Measurements from ENCODE around the gene PREP. TPM values are rescaled to one million over a fixed set of nuclear protein-coding genes. Genes with fewer than 3 reads are reported as not detected.

PREP gene
- total and polyA plus RNA-seq, 3 donors from 2014 or later = 53.7 to 66.6 (median 56.4) TPM

DNA sequence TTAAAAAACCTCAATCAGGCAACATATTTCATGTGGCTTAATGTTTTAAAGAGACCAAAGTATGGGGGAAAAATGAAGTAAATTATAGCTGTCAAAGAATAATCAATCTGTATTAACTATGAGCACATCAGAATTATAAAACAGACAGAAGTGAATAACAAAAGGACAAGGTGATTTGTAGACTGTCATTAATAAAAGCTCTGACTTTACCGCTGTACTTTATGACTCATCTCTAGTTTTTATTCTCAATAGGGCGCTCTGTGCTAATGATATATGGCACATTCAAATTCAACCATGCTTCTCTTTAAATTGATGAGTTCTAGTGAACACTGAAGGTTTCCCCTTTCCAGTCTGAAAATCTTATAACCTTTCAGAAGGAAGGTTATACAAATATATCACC lies 72.0 kb downstream of the PREP start:
- no peaks in the 10 kb centered on the region for H3K4me1 ChIP-seq
- WGBS, 2 donors = 87 to 95% methylated on average over 2 of the region's 2 CpGs
- no peaks in the 10 kb centered on the region for H3K9me3 ChIP-seq
- H3K36me3 ChIP-seq (ENCODE audit: low read depth, missing control alignments) = no peaks in the 10 kb centered on the region
- H3K27ac ChIP-seq = no peak overlapping the region
- TF ChIP-seq POLR2A (IDR thresholded peaks at IDR 0.05) = no peak
- TF ChIP-seq, protein P1, sequence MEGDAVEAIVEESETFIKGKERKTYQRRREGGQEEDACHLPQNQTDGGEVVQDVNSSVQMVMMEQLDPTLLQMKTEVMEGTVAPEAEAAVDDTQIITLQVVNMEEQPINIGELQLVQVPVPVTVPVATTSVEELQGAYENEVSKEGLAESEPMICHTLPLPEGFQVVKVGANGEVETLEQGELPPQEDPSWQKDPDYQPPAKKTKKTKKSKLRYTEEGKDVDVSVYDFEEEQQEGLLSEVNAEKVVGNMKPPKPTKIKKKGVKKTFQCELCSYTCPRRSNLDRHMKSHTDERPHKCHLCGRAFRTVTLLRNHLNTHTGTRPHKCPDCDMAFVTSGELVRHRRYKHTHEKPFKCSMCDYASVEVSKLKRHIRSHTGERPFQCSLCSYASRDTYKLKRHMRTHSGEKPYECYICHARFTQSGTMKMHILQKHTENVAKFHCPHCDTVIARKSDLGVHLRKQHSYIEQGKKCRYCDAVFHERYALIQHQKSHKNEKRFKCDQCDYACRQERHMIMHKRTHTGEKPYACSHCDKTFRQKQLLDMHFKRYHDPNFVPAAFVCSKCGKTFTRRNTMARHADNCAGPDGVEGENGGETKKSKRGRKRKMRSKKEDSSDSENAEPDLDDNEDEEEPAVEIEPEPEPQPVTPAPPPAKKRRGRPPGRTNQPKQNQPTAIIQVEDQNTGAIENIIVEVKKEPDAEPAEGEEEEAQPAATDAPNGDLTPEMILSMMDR (IDR thresholded peaks at IDR 0.05) = no peak
- no peaks in the 10 kb centered on the region for H3K27me3 ChIP-seq
- no peak overlapping the region for H3K4me3 ChIP-seq
- no peak for DNase-seq
- intact Hi-C loops (cut with DNase I; ENCODE audit: low total_unique reads) = no loop called here

DNA sequence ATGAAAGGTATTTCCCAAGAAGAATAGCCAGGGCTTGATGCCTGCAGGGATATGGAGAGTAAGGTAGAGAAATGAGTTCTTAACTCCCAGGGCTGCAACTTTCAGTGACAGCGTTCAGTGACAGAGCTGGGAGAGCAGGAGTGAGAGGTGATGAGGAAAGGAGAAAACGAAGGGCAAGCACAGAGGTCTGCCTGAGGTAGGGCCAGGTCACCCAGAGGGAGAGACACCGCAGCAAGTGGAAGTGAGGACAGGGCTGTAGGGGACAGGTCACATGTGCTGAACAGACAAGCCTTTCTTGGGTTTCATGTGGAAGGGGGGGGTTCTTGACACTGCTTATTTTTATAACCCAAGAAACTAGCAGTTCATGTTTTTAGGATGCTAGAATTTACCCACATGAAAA lies 72.5 kb downstream of the PREP start:
- intact Hi-C loops (cut with DNase I; ENCODE audit: low total_unique reads) = no loop called here
- Histone ChIP-seq H3K36me3 (ENCODE audit: low read depth, missing control alignments) (no peaks in the 10 kb centered on the region), H3K27ac (no peak overlapping the region), H3K9me3 (no peaks in the 10 kb centered on the region), H3K27me3 (no peaks in the 10 kb centered on the region), H3K4me1 (no peaks in the 10 kb centered on the region), H3K4me3 (no peak overlapping the region)
- TF ChIP-seq, protein P1 (IDR thresholded peaks at IDR 0.05) = no peak
- no peak for TF ChIP-seq POLR2A (IDR thresholded peaks at IDR 0.05)
- WGBS, 2 donors = 83 to 95% methylated on average over 3 of the region's 3 CpGs
- no peak for DNase-seq

DNA sequence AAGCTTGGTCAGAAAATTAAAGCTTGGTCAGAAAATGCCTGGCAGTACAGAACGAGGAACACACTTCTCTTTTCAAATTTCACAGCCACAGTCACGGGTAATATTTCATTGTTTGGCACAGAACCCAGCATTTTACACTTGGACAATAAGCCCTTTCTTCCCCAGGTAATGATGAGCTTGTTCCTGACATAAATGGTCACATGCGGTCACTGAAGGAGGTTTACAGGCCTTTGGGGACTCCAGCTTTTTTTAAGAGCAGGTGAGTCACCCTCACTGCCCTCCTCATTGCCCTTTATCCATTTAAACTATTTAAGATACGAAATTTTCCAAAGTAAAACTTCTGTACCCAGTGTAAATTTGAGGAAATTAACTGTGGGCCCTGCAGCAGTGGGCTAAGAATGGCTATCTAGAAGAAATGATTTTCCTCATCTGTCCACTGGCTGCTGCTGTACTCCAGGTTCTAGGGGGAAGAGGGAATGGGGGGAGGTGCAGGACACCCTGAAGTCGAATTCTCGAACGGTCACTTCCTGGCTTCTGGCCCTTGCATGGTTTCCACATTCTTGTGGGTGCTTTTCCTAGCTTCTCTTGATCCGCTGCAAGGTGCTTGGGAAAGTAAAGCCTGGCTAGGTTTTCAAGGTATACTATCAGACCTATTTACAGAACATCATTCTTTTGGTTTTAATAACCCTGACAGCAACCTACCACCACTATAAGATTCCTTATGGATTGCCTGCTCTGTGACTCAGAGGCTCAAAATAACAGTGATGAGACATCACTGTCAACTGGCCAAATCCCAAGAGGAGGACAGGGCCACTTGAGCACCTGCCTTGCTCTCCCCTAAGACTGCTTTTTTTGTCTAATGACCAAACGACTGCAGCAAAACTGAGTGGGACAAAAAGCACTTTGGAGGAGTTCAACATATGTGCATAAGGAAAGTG lies 75.8 kb downstream of the PREP start:
- no peak for DNase-seq
- Histone ChIP-seq H3K27me3 (no peaks in the 10 kb centered on the region), H3K27ac (no peak overlapping the region), H3K36me3 (ENCODE audit: low read depth, missing control alignments) (no peaks in the 10 kb centered on the region), H3K4me3 (no peak overlapping the region), H3K4me1 (no peaks in the 10 kb centered on the region), H3K9me3 (no peaks in the 10 kb centered on the region)
- intact Hi-C loops (cut with DNase I; ENCODE audit: low total_unique reads) = no loop called here
- 78 to 83% methylated on average over 9 of the region's 9 CpGs for WGBS, 2 donors
- TF ChIP-seq, protein P1 (IDR thresholded peaks at IDR 0.05) = no peak
- no peak for TF ChIP-seq POLR2A (IDR thresholded peaks at IDR 0.05)

DNA sequence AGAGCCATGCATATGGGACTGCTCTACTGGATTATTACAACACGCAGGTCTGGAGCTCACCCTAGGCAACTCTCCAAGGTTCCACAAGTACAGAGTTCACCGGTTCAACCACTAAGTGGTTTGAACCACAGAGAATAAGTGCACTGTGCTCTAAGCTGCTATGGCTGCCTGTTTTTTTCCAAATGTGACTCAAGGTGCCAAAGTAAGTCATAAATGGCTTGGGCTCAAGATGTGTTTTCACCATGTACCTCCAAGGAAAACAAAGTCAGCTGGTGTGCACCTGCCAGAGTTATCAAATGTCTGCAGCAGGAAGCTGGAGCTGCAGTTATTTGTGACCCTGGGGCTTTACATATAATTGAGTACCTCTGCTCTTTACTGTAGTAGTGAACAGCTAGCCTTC lies 76.7 kb downstream of the PREP start:
- no peaks in the 10 kb centered on the region for H3K36me3 ChIP-seq (ENCODE audit: low read depth, missing control alignments)
- H3K9me3 ChIP-seq = no peaks in the 10 kb centered on the region
- no peaks in the 10 kb centered on the region for H3K4me1 ChIP-seq
- no peak overlapping the region for H3K4me3 ChIP-seq
- WGBS, 2 donors = 40 to 43% methylated on average over 2 of the region's 2 CpGs
- intact Hi-C loops (cut with DNase I; ENCODE audit: low total_unique reads) = no loop called here
- H3K27ac ChIP-seq = no peak overlapping the region
- TF ChIP-seq, protein P1 (IDR thresholded peaks at IDR 0.05) = no peak
- TF ChIP-seq POLR2A (IDR thresholded peaks at IDR 0.05) = no peak
- DNase-seq = no peak
- no peaks in the 10 kb centered on the region for H3K27me3 ChIP-seq

All from testis (tissue), 3 donors.